NT2/D1 (cell line): Measurements from ENCODE around the gene ITGA3.

Experiments used
- YY1 ChIP-seq: IDR thresholded peaks from 2 replicates; pipeline ENCODE4 v1.6.1; 2011; ENCODE audit not compliant: insufficient read length, insufficient read depth
- ZNF274 ChIP-seq: IDR thresholded peaks from 2 replicates; pipeline ENCODE4 v1.6.1; 2011; ENCODE audit warnings: mild to moderate bottlenecking, low read depth, low read length

DNA sequence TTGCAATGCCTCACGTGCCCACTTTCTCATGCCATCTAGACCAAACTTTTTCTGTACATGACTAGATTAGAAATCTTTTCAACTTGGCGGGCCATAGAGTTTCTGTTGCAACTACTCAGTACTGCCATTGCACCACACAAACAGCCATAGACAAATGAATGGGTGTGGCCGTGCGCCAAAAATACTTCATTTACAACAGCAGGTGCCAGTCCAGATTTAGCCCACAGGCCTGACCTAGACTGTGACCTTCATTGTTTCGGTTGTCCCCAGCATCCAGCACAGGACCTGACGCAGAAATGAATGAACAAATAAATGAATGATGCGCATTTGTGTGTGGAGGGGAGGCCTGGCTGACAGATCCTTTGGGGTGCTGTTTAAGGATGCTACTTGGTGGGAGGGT lies 24.9 kb downstream of the ITGA3 start:
- no peak for TF ChIP-seq YY1
- TF ChIP-seq ZNF274 = no peak
